ENCODE data around the gene ZC3H12D. TPM values are rescaled to one million over a fixed set of nuclear protein-coding genes. Genes with fewer than 3 reads are reported as not detected.

Gene ZC3H12D
- total and polyA plus RNA-seq, 2 of the 8 experiments (the other 6 are each of a cell fraction or from before 2014, with no cell fraction given) = 0.05 to 0.07 TPM

- no peak for TF ChIP-seq SIX5 (IDR thresholded peaks at IDR 0.05; ENCODE audit: low read depth, low read length)
Observed at GRCh38 chr6:149443411-149444181, 41.2 kb downstream of the ZC3H12D start (continued).
